GM23338 (cell line): Measurements from ENCODE around the gene DENND11.

ENCODE experiments used
- CREB1 ChIP-seq: fragments of 250-450 bp; sonication (Bioruptor Pico); IDR thresholded peaks from 2 replicates; pipeline ENCODE4 v1.5.0; 2020; ENCODE audit warnings: low read depth, mild to moderate bottlenecking, moderate library complexity
- EZH2 ChIP-seq: fragments of 200-600 bp; sonication (generic); IDR thresholded peaks from one replicate; pipeline ENCODE4 v1.8.0; 2017; ENCODE audit warnings: antibody characterized with exemption, mild to moderate bottlenecking, low read depth; ENCODE audit not compliant: unreplicated experiment
- EZH2phosphoT487 ChIP-seq: fragments of 200-600 bp; sonication (generic); IDR thresholded peaks from one replicate; pipeline ENCODE4 v1.8.1; 2018; ENCODE audit warnings: antibody characterized with exemption; ENCODE audit not compliant: unreplicated experiment
- JUNB ChIP-seq: IDR thresholded peaks from one replicate; pipeline ENCODE4 v1.6.1; 2016; ENCODE audit warnings: antibody characterized with exemption; ENCODE audit not compliant: unreplicated experiment
- POLR2AphosphoS5 ChIP-seq: IDR thresholded peaks from 2 replicates; pipeline ENCODE4 v1.6.1; 2016; ENCODE audit warnings: antibody characterized with exemption, low read depth
- STAT1 ChIP-seq: IDR thresholded peaks from one replicate; pipeline ENCODE4 v1.6.1; 2016; ENCODE audit warnings: antibody characterized with exemption; ENCODE audit not compliant: unreplicated experiment
- ZNF331 ChIP-seq: fragments of 250-450 bp; sonication (Bioruptor Pico); IDR thresholded peaks from 2 replicates; pipeline ENCODE4 v1.5.0; 2020; ENCODE audit warnings: low read depth, mild to moderate bottlenecking, moderate library complexity
- TF ChIP-seq, protein P1 (sequence below), 2 experiments: fragments of 200-600 bp in 1 of 2; sonication (generic) in 1 of 2; conservative IDR thresholded peaks; 2 replicates each; pipeline versions ENCODE4 v1.5.1 to v1.6.1; 2016 to 2017; ENCODE audit warnings: antibody characterized with exemption in 2 of 2, low read depth in 2 of 2, mild to moderate bottlenecking in 2 of 2, moderate library complexity in 1 of 2
- TF ChIP-seq, protein P2 (sequence below): IDR thresholded peaks from one replicate; pipeline ENCODE4 v1.6.1; 2018; ENCODE audit warnings: antibody characterized with exemption; ENCODE audit not compliant: unreplicated experiment
- TF ChIP-seq, protein P3 (sequence below): fragments of 250-450 bp; sonication (Bioruptor Pico); IDR thresholded peaks from 2 replicates; pipeline ENCODE4 v1.5.0; 2020; ENCODE audit warnings: mild to moderate bottlenecking, moderate library complexity

DNA sequence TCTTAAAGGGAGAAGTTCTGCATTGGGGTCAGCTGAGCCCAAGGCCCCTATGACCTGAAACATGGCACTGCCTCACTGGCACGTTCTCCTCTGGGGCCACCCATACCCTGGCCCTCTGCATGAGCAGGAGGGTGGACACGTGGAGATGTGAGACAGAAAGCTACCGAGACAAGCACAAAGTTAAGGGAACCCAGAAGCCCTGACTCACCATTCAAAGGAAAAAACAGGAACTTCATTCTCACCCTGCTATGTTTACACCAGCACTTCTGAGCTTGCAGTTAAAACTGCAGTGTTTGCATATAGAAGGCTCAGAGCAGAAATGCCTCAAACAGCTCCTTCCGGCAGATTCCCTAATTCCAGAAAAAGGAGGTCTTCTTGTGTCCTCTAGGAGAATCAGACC is 41.7 kb downstream of the DENND11 start:
- TF ChIP-seq, protein P1, sequence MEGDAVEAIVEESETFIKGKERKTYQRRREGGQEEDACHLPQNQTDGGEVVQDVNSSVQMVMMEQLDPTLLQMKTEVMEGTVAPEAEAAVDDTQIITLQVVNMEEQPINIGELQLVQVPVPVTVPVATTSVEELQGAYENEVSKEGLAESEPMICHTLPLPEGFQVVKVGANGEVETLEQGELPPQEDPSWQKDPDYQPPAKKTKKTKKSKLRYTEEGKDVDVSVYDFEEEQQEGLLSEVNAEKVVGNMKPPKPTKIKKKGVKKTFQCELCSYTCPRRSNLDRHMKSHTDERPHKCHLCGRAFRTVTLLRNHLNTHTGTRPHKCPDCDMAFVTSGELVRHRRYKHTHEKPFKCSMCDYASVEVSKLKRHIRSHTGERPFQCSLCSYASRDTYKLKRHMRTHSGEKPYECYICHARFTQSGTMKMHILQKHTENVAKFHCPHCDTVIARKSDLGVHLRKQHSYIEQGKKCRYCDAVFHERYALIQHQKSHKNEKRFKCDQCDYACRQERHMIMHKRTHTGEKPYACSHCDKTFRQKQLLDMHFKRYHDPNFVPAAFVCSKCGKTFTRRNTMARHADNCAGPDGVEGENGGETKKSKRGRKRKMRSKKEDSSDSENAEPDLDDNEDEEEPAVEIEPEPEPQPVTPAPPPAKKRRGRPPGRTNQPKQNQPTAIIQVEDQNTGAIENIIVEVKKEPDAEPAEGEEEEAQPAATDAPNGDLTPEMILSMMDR (conservative IDR thresholded peaks at IDR 0.05; ENCODE audit: low read depth in 2 of 2), result no peak
- TF ChIP-seq EZH2 (no peak), EZH2phosphoT487 (no peak), POLR2AphosphoS5 (no peak), STAT1 (no peak), JUNB (no peak), CREB1 (CRISPR knock-in tag) (no peak), ZNF331 (CRISPR knock-in tag) (no peak)
- TF ChIP-seq, protein P2, sequence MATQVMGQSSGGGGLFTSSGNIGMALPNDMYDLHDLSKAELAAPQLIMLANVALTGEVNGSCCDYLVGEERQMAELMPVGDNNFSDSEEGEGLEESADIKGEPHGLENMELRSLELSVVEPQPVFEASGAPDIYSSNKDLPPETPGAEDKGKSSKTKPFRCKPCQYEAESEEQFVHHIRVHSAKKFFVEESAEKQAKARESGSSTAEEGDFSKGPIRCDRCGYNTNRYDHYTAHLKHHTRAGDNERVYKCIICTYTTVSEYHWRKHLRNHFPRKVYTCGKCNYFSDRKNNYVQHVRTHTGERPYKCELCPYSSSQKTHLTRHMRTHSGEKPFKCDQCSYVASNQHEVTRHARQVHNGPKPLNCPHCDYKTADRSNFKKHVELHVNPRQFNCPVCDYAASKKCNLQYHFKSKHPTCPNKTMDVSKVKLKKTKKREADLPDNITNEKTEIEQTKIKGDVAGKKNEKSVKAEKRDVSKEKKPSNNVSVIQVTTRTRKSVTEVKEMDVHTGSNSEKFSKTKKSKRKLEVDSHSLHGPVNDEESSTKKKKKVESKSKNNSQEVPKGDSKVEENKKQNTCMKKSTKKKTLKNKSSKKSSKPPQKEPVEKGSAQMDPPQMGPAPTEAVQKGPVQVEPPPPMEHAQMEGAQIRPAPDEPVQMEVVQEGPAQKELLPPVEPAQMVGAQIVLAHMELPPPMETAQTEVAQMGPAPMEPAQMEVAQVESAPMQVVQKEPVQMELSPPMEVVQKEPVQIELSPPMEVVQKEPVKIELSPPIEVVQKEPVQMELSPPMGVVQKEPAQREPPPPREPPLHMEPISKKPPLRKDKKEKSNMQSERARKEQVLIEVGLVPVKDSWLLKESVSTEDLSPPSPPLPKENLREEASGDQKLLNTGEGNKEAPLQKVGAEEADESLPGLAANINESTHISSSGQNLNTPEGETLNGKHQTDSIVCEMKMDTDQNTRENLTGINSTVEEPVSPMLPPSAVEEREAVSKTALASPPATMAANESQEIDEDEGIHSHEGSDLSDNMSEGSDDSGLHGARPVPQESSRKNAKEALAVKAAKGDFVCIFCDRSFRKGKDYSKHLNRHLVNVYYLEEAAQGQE, result no peak
- TF ChIP-seq, protein P3, sequence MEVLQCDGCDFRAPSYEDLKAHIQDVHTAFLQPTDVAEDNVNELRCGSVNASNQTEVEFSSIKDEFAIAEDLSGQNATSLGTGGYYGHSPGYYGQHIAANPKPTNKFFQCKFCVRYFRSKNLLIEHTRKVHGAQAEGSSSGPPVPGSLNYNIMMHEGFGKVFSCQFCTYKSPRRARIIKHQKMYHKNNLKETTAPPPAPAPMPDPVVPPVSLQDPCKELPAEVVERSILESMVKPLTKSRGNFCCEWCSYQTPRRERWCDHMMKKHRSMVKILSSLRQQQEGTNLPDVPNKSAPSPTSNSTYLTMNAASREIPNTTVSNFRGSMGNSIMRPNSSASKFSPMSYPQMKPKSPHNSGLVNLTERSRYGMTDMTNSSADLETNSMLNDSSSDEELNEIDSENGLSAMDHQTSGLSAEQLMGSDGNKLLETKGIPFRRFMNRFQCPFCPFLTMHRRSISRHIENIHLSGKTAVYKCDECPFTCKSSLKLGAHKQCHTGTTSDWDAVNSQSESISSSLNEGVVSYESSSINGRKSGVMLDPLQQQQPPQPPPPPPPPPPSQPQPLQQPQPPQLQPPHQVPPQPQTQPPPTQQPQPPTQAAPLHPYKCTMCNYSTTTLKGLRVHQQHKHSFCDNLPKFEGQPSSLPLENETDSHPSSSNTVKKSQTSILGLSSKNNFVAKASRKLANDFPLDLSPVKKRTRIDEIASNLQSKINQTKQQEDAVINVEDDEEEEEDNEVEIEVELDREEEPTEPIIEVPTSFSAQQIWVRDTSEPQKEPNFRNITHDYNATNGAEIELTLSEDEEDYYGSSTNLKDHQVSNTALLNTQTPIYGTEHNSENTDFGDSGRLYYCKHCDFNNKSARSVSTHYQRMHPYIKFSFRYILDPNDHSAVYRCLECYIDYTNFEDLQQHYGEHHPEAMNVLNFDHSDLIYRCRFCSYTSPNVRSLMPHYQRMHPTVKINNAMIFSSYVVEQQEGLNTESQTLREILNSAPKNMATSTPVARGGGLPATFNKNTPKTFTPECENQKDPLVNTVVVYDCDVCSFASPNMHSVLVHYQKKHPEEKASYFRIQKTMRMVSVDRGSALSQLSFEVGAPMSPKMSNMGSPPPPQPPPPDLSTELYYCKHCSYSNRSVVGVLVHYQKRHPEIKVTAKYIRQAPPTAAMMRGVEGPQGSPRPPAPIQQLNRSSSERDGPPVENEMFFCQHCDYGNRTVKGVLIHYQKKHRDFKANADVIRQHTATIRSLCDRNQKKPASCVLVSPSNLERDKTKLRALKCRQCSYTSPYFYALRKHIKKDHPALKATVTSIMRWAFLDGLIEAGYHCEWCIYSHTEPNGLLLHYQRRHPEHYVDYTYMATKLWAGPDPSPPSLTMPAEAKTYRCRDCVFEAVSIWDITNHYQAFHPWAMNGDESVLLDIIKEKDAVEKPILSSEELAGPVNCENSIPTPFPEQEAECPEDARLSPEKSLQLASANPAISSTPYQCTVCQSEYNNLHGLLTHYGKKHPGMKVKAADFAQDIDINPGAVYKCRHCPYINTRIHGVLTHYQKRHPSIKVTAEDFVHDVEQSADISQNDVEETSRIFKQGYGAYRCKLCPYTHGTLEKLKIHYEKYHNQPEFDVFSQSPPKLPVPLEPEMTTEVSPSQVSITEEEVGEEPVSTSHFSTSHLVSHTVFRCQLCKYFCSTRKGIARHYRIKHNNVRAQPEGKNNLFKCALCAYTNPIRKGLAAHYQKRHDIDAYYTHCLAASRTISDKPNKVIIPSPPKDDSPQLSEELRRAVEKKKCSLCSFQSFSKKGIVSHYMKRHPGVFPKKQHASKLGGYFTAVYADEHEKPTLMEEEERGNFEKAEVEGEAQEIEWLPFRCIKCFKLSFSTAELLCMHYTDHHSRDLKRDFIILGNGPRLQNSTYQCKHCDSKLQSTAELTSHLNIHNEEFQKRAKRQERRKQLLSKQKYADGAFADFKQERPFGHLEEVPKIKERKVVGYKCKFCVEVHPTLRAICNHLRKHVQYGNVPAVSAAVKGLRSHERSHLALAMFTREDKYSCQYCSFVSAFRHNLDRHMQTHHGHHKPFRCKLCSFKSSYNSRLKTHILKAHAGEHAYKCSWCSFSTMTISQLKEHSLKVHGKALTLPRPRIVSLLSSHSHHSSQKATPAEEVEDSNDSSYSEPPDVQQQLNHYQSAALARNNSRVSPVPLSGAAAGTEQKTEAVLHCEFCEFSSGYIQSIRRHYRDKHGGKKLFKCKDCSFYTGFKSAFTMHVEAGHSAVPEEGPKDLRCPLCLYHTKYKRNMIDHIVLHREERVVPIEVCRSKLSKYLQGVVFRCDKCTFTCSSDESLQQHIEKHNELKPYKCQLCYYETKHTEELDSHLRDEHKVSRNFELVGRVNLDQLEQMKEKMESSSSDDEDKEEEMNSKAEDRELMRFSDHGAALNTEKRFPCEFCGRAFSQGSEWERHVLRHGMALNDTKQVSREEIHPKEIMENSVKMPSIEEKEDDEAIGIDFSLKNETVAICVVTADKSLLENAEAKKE (CRISPR knock-in tag), result no peak
